ENCODE measurements around the gene HES2. TPM values are rescaled to one million over a fixed set of nuclear protein-coding genes. Genes with fewer than 3 reads are reported as not detected.
"Not testable (repeated sequence)": the region's sequence is repeated elsewhere in the genome, so short reads cannot be mapped to it uniquely, and the experiment has no call there.

The HES2 gene
- total RNA-seq, 2 experiments from 2014 or later = 0.13 to 0.70 TPM

- H3K4me1 Mint-ChIP-seq; DNase-seq; H3K36me3 Mint-ChIP-seq (ENCODE audit: low read depth); H3K27ac Mint-ChIP-seq; H3K4me3 Mint-ChIP-seq; H3K9me3 Mint-ChIP-seq; POLR2A ChIA-PET: not testable (repeated sequence)
- CTCF ChIA-PET = interaction anchor here (0.5 to 1.6 kb wide), 2 partner anchors 11 to 225 kb away, joined by 4 to 7 read pairs; no protein-coding TSS in a partner anchor
- peaks cover 23% of the 10 kb centered on the region for H3K27me3 Mint-ChIP-seq
Measured at GRCh38 chr1:6429660-6430411, 10.1 kb upstream of the HES2 start.

- peaks cover 26% of the 10 kb centered on the region for H3K27me3 Mint-ChIP-seq
- CTCF ChIA-PET; DNase-seq; H3K9me3 Mint-ChIP-seq; H3K4me1 Mint-ChIP-seq; POLR2A ChIA-PET; H3K27ac Mint-ChIP-seq; H3K36me3 Mint-ChIP-seq (ENCODE audit: low read depth); H3K4me3 Mint-ChIP-seq: not testable (repeated sequence)
Measured at GRCh38 chr1:6428453-6428852, 8.7 kb upstream of the HES2 start.

- Mint-ChIP-seq H3K27me3 (peaks cover 30% of the 10 kb centered on the region), H3K4me1 (peaks cover 12% of the 10 kb centered on the region), H3K27ac (no peak overlapping the region), H3K9me3 (no peaks in the 10 kb centered on the region), H3K36me3 (ENCODE audit: low read depth) (no peaks in the 10 kb centered on the region), H3K4me3 (no peak overlapping the region)
- no peak for DNase-seq
- POLR2A ChIA-PET = no interaction called here
- CTCF ChIA-PET = interaction anchor here (0.9 to 1.7 kb wide), 2 partner anchors 13 to 22 kb away, joined by 3 to 7 read pairs; no protein-coding TSS in a partner anchor
Measured at GRCh38 chr1:6427441-6428390, 8.0 kb upstream of the HES2 start.

GRCh38 chr1:6426972-6427350, 7.2 kb upstream of the HES2 start:
- peaks cover 16% of the 10 kb centered on the region for H3K4me1 Mint-ChIP-seq
- no peak overlapping the region for H3K27ac Mint-ChIP-seq
- no peak for DNase-seq
- peaks cover 32% of the 10 kb centered on the region for H3K27me3 Mint-ChIP-seq
- no peaks in the 10 kb centered on the region for H3K36me3 Mint-ChIP-seq (ENCODE audit: low read depth)
- no peak overlapping the region for H3K4me3 Mint-ChIP-seq
- POLR2A ChIA-PET = no interaction called here
- H3K9me3 Mint-ChIP-seq = no peaks in the 10 kb centered on the region
- CTCF ChIA-PET = interaction anchor here (0.9 to 1.7 kb wide), 3 partner anchors 11 to 23 kb away, joined by 3 to 7 read pairs (median 4); no protein-coding TSS in a partner anchor

GRCh38 chr1:6426277-6426971, 6.7 kb upstream of the HES2 start:
- Mint-ChIP-seq H3K4me3 (no peak overlapping the region), H3K9me3 (no peaks in the 10 kb centered on the region), H3K27me3 (peaks cover 37% of the 10 kb centered on the region), H3K36me3 (ENCODE audit: low read depth) (no peaks in the 10 kb centered on the region), H3K4me1 (peaks cover 22% of the 10 kb centered on the region), H3K27ac (no peak overlapping the region)
- ChIA-PET POLR2A (interaction anchor here (0.7 kb wide), 1 partner anchor 33 kb away, joined by 3 read pairs; no protein-coding TSS in a partner anchor), CTCF (interaction anchor here (0.9 to 1.7 kb wide), 3 partner anchors 11 to 23 kb away, joined by 3 to 7 read pairs (median 4); no protein-coding TSS in a partner anchor)
- DNase-seq = no peak

GRCh38 chr1:6425658-6426057, 5.9 kb upstream of the HES2 start:
- H3K9me3 Mint-ChIP-seq = no peaks in the 10 kb centered on the region
- no peak overlapping the region for H3K4me3 Mint-ChIP-seq
- CTCF ChIA-PET = interaction anchor here (1.3 to 1.7 kb wide), 3 partner anchors 12 to 15 kb away, joined by 4 to 7 read pairs (median 7); no protein-coding TSS in a partner anchor
- H3K27ac Mint-ChIP-seq = no peak overlapping the region
- peaks cover 43% of the 10 kb centered on the region for H3K27me3 Mint-ChIP-seq
- DNase-seq = no peak
- no peaks in the 10 kb centered on the region for H3K36me3 Mint-ChIP-seq (ENCODE audit: low read depth)
- peaks cover 29% of the 10 kb centered on the region for H3K4me1 Mint-ChIP-seq
- POLR2A ChIA-PET = no interaction called here

- no peak for DNase-seq
- ChIA-PET CTCF (interaction anchor here (1.1 to 1.3 kb wide), 2 partner anchors 13 to 179 kb away, joined by 5 to 7 read pairs; no protein-coding TSS in a partner anchor), POLR2A (no interaction called here)
- H3K27ac Mint-ChIP-seq = no peak within 1 kb of the TSS
- peak within 1 kb of the TSS; percentile 8 for H3K4me3 Mint-ChIP-seq
- H3K4me1 Mint-ChIP-seq = peaks cover 33% of the 10 kb centered on the region
- no peaks in the 10 kb centered on the region for H3K36me3 Mint-ChIP-seq (ENCODE audit: low read depth)
- H3K27me3 Mint-ChIP-seq = peaks cover 43% of the 10 kb centered on the region
- no peaks in the 10 kb centered on the region for H3K9me3 Mint-ChIP-seq
Measured at GRCh38 chr1:6424619-6425593, 5.2 kb upstream of the HES2 start, which contains the start of gene ESPN. Gene ESPN (plus strand): TSS chr1:6424776. CDS start chr1:6424956, 180 bp downstream.

- no peak for DNase-seq
- Mint-ChIP-seq H3K4me3 (peak overlapping the region; percentile 8), H3K27ac (no peak overlapping the region), H3K36me3 (ENCODE audit: low read depth) (no peaks in the 10 kb centered on the region), H3K27me3 (peaks cover 45% of the 10 kb centered on the region), H3K9me3 (no peaks in the 10 kb centered on the region), H3K4me1 (peaks cover 34% of the 10 kb centered on the region)
- ChIA-PET POLR2A (interaction anchor here (0.6 to 1.0 kb wide), 2 partner anchors 14 to 182 kb away, joined by 3 read pairs; no protein-coding TSS in a partner anchor), CTCF (interaction anchor here (0.7 to 7.1 kb wide), 21 partner anchors 10 to 261 kb away, joined by 3 to 108 read pairs (median 5); partner anchors contain the start of gene PLEKHG5)
Measured at GRCh38 chr1:6424000-6424565, 4.4 kb upstream of the HES2 start.

GRCh38 chr1:6423321-6423999, 3.7 kb upstream of the HES2 start:
- Mint-ChIP-seq H3K36me3 (ENCODE audit: low read depth) (no peaks in the 10 kb centered on the region), H3K4me3 (no peak overlapping the region), H3K9me3 (no peaks in the 10 kb centered on the region), H3K27ac (no peak overlapping the region), H3K4me1 (peaks cover 35% of the 10 kb centered on the region), H3K27me3 (peaks cover 49% of the 10 kb centered on the region)
- peak; percentile 71 for DNase-seq
- POLR2A ChIA-PET = interaction anchor here (0.6 to 1.0 kb wide), 2 partner anchors 15 to 182 kb away, joined by 3 read pairs; no protein-coding TSS in a partner anchor
- CTCF ChIA-PET = interaction anchor here (0.7 to 7.1 kb wide), 28 partner anchors 10 to 278 kb away, joined by 3 to 108 read pairs (median 4); partner anchors contain the start of genes DNAJC11 and PLEKHG5

- CTCF ChIA-PET = interaction anchor here (0.7 to 7.1 kb wide), 5 partner anchors 15 to 221 kb away, joined by 3 to 108 read pairs (median 4); no protein-coding TSS in a partner anchor
- no peak for DNase-seq
- no peak overlapping the region for H3K4me3 Mint-ChIP-seq
- H3K4me1 Mint-ChIP-seq = peaks cover 35% of the 10 kb centered on the region
- H3K27ac Mint-ChIP-seq = no peak overlapping the region
- POLR2A ChIA-PET = interaction anchor here (1.1 to 1.3 kb wide), 3 partner anchors 11 to 39 kb away, joined by 3 read pairs; no protein-coding TSS in a partner anchor
- peaks cover 67% of the 10 kb centered on the region for H3K27me3 Mint-ChIP-seq
- H3K9me3 Mint-ChIP-seq = no peaks in the 10 kb centered on the region
- H3K36me3 Mint-ChIP-seq (ENCODE audit: low read depth) = no peaks in the 10 kb centered on the region
Measured at GRCh38 chr1:6421266-6421665, 1.5 kb upstream of the HES2 start.

Measured in activated CD4-positive, alpha-beta memory T cell treated with anti-CD3 and anti-CD28 coated beads, Interleukin-2, amount 10 ng/mL, durations not matched to agents 7 days and 5 days (primary cell).